Renal cortical epithelial cell (primary cell): ENCODE results near the gene FHOD3. TPM values are rescaled to one million over a fixed set of nuclear protein-coding genes. Genes with fewer than 3 reads are reported as not detected.

Experiments used
- DNase-seq: peaks from one replicate; pipeline ENCODE4 v3.0.0-alpha.2; 2011; ENCODE audit warnings: low read depth
- total RNA-seq: library from RNA; depleted of rRNA; stranded (reverse); fragments of >200 nt; gene quantifications from 2 replicates; pipeline ENCODE4 v1.2.3, GENCODE V29; 2014

The FHOD3 gene
- 39.4 and 117 TPM in 2 replicates for total RNA-seq

DNA sequence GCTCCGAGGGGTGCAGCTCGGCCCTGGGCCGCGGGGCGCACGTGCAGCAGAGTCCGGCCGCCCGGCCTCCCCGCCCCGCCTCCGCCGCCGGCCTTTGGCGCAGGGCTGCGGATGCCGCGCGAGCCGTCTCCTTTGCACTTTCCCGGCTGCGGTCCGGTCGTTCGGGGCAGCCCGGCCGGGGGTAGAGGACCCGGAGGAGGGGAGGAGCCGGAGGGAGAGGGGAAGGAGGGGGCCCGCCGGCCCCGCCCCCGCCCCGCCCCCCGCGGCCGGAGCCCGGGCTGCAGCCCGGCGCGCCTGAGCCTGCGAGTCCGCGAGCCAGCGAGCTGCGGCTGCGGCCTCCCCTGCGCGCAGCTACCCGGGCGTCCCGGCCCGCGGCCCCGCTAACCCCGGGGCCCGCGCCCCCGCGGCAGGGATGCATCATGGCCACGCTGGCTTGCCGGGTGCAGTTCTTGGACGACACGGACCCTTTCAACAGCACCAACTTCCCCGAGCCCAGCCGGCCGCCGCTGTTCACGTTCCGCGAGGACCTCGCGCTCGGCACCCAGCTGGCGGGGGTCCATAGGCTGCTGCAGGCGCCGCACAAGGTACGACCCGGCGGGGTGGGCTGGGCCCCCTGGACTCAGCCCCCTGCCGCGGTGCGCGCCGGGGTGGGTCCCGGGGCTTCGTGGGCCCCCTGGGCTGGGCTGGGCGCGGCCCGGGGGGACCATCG is at the start of gene FHOD3:
FHOD3 (plus strand) TSS at position 297 of the 709 bp plus-strand sequence; CDS start at position 420, 123 bp downstream.
- no peak for DNase-seq

DNA sequence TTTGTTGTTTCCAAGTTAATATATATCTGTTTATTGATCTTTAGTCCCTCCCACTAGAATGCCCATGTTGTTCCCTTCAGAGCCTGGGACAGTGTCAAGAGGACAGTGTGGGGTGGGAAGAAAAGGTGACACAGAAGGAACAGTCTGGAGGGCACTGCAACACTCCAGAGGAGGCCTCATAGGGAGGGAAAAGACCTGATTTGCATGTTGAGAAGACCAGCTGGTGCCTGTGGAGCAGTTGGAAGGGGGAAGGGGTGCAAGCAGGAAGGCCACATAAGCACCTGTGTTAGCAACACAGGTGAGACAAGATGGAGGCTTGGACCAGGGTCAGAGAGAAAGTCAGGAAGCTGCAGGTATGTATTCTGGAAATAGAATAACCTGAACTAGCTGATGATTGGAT is 48.1 kb upstream of the FHOD3 start:
- DNase-seq, result no peak

DNA sequence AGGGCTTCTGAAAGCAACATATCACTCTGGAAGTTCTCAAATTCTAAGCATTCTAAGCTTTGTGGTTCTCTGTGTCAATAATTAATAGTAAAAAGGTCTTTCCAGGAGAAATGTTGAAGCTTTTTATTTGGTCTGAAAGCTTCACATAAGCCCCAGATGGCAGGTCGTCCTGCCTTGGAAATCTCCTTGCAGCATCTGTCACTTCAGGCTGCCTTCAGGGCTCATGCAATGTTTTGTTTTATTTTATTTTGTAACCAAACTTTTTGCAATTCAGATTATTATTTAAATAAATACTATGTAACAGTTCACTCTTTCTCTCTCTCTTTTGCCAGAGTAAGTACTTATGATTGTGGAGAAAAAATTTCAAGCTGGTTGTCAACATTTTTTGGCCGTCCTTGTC is 46.7 kb upstream of the FHOD3 start:
- peak; percentile 4 for DNase-seq

DNA sequence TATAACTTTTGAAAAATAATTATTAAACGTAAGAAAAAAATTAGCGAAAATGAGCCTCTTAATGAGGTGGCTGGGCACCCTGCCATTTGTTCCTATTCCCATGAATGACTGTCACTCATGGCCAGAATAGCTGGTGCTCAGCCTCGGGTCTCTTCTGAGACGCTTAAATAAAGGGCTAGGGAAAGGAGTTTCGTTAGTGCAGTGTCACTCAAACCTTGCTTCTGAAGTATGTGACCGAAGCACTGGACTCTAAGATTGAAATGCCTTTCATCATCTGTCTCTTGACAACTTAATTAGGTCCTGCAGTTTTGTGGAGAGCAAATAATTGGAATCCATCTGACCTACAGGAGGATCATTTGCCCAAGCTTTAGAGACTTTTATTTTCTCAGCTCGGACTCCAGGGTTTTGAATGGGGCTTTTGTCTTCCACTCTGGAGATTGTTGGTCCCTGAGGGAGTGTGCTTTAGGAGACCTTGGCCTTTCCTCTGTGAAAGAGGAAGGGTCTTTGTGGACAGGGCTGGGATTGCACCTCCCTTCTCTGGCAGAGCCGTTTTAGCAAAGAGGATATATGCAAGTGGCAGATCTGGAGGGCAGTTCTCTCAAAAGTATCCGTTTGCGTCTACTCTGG is 42.3 kb upstream of the FHOD3 start:
- DNase-seq, result no peak

DNA sequence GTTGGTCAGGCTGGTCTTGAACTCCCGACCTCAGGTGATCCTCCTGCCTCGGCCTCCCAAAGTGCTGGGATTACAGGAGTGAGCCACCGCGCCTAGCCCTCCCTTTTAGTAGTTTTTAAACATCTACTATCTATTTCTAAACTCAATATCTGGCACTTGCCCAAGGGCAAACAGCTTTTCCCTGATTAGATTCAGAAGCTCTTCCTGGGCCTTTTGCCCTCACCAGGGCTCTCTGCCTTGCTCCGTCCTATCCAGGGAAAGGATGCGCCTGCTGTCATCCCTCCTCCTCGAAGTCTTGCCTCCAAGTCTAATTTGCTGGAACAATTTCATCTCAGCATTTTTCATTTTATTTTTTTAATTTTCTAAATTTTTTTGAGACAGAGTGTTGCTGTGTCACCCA is 41.4 kb upstream of the FHOD3 start:
- no peak for DNase-seq

DNA sequence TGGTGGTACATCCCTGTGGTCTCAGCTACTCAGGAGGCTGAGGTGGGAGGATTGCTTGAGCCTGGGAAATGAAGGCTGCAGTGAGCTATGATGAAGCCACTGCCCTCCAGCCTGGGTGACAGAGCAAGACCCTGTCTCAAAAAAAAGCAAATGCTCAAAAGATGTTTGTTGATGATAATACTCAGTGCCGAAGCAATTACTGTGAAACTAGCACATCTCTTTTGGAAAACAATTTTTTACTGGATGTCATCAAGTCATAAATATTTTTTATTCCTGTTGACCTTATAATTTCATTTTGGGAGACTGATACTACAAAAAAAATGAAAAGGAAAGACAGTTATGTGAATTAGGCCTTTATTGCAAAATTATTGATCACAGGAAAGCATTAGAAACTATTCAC is 34.5 kb upstream of the FHOD3 start:
- DNase-seq, result no peak

DNA sequence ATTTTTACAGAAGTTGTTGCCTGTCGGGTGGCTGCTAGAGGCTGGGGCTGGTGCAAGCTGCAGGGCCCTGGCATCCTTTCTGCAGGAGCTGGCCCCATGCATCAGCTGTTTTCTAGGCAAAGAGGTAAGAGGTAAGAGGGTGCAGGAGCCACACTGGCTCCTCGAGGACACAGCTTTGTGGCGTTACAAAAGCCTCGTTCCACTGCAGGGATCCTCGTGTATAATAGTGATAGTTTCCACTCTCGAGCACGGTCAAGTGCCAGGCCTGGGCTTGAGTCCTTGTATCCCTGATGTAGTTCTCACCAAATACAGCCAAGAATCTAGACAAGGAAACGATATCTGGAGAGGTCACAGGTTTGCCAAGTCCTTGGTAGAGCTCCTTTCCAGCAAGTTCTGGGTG is 33.2 kb upstream of the FHOD3 start:
- no peak for DNase-seq

DNA sequence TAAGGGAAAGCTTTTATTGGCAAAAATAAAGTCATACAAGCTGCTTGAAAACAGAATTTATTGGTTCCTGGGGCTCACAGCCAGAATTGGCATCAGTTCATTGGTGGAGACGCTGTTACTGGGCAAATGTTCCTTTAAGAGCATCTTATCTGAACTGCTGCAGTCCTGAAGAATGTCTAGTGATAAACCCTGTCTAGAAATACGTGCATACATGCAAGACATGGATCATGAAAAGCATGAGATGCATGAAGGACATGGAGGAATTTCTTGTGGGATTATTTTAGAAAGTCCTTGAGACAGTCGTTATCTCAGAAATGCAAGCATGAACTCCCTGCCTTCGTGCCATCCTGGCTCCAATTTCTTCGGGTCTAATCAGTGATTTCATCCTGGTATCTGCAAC is 32.5 kb upstream of the FHOD3 start:
- no peak for DNase-seq

DNA sequence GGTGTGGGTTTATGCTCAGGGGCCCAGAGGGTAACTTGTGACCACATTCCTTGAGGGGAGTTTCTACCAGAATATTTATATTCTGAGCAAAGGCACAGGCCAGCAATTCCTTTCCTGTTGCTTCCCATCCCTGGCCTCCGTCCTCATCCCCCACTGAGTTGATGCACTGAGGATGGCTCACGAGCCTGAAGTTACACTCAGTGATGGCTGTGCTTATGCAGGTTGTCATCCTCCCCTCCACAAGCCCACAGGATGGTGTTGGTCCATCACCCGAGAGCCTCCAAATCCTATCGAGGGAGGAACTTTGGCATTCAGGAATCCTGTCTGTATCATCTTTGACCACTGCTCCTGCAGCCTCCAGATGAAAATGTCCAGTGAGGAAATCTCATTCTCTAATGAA is 28.4 kb upstream of the FHOD3 start:
- DNase-seq, result no peak

DNA sequence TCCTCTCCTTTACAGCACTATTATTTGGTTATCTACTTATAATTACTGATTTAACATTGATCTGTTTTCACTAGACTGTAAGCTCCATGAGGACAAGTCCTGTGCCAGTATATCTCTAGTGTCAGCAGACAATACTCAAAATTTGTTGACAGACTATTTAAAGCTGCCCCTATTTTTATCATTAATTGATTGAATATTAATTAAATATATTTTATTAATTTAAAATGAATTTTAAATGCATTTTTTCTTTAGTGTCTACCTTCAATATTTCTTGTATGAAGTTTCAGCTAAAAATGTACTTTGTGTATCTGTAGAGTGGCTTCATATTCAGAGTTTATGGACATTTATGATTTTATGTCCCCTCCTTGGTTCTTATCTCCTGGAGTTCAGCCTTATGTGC is 26.4 kb upstream of the FHOD3 start:
- DNase-seq, result no peak

DNA sequence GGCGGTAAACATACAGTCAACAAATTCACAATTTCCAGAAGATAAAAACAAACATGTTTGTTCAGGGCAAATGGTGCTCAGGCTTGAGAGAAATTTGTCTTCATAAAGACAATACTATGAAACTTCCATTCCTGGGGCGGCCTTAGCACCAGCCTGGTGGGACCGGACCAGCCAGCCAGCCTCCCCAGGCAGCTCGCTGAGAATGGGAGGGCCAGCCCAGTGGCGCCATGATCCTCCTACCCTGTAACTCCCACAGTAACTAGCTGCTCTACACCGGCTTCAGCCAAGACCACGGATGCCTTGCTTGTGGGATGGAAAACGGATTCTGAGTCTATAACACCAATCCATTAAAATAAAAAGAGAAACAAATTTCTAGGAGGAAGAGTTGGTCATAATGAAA is 24.2 kb upstream of the FHOD3 start:
- no peak for DNase-seq

DNA sequence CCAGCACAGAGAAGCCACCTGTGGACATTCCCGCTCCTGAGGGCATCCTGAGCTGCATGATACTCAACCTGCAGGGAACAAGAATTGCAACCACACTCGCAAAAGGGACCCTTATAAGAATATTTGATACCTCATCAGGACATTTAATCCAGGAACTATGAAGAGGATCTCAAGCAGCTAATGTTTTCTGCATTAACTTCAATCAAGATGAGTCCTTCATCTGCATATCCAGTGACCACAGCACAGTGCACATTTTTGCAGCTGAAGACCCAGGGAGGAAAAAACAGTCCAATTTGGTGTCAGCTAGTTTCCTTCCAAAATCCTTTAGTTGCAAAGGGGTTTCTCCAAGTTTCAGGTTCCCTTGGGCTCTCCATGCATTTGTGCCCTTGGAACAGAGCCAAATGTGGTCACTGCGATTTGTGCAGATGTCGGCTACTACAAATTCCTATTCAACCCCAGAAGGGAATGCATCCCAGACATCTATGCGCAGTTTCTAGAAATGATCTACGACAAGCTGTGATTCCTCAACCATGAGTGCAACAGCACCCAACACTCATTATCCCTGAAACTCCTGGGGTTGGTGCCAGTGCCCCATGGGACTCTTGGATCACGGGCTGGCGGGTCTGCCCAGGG is 23.3 kb upstream of the FHOD3 start:
- no peak for DNase-seq

DNA sequence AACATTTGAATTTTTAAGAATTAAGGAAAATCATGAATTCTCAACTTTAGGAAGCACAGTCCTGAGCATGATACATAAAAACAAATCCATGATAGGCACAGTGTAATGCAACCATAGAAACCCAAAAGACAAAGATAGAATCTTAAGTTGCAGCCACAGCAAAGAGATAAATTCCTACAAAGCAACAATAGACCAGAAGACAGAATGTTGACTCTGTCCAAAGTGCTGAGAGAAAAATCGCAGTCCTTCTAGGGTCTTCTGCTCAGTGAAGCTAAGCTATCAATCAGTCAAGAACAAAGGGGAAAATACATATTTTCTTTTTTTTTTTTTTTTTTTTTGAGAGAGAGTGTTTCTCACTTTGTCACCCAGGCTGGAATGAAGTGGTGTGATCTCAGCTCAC is 22.0 kb upstream of the FHOD3 start:
- no peak for DNase-seq

DNA sequence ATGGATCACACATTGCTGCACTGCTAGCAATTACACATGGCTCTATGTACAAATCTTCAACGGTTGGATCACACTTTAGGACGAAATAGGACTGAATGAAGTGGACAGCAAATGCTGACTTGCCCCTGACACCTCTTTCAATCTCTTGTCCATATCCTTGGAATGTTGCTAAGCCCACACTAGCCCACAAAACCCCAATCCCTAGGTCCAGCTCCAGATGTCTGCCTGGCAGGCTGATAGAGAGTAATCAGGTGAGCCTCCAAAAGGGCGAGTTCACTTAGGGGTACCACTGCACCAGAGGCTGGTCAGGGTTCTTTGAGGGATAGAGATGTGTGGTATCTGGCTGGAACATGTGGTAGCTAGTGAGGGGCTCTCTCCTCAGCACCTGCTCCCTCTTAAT is 18.5 kb upstream of the FHOD3 start:
- no peak for DNase-seq

DNA sequence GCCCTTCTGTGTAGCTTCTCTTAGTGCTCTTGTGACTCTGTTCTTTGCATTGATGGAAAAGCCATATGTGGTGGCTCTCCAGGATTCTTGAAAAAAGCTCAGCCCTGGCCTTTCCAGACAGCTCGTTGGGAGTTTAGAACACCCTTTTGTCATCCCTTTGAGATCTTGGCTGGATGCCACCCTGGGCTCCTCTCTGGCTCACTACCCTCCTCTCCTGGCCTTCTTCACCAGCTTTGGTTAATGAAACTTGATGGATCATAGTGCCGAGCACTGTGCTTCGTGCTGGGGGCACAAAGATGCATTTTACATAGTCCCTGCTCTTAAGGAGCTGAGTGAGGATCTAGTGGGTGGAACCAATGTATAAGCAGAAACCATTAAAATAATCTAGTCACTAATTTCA is 15.6 kb upstream of the FHOD3 start:
- DNase-seq, result no peak

DNA sequence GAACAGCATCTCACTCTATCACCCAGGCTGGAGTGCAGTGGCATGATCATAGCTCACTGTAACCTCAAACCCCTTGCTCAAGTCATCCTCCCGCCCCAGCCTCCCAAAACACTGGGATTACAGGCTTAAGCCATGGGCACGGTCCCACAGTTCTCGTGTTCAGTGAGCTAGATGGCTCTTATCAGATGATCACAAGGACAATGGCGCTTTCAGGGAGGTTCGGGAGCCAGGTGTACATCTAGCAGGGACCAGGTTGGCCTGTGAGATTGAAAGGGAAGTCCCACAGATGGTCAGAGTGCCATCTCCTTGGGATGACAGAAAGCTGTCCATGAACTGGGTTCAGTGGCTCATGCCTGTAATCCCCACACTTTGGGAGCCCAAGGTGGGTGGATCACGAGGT is 14.1 kb upstream of the FHOD3 start:
- no peak for DNase-seq

DNA sequence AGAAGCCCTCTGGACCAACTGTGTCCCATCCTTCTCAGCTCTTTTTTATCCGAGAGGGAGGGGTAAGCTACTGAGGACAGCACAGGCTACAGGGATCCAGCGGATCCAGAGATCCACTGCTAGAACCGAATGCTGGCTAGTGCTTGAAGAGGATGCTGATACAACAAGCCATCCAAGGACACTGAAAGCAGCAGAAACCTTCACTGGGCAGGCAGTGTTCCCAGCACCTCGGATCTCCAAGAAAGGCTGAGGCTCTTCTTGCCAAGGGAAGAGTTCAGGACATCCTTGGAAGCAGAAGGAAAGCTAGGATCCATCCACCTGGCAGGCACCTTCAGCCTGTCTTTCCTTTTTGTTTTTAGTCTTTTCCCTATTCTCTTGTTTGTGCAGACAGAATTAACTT is 13.2 kb upstream of the FHOD3 start:
- DNase-seq, result no peak

DNA sequence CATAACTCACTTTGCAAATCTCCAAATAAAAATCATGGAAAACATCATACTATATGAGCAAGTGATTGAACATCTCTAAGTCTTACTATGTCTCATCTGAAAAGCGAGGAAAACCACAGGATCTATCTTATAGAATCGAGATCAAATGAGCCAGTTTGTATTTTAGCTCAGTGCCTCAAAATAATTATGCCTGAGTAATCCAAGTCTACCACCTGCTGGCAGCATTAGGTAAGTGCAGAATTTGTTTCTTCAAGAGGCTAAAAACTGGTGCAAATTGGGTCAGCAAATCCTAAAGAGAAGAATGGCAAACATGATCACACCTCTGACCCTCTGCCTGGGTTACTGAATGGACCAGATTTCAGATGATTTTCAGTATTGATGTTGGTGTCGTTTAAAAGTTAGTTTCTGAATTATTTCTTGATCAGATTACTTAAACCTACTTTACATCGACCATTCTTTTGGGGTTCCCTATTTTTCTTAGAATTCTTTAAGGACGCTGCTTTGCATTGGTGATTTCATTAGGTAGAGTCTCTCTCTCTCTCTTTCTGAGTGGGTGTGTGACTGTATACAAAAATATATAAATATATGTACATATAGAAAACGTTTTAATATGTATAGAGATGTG is 12.7 kb upstream of the FHOD3 start:
- peak; percentile 73 for DNase-seq

DNA sequence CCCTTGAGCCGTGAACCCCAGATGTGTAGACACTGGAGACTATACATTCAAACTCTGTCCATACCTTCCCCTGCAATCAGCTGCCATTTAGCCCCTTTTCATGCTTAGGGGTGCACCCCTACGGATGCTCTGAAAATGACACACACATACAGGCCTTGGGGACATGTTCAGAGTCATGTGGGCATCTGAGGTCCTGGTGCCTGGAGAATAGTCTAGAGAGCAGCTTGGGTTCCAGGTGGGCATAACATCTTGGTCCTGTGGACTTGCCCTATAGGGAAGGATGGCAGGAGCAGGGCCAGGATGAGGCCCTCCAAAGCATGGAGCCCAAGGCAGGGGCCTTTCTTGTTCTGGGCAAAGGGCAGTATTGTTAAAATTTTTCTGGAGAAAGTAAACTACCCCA is 9.9 kb upstream of the FHOD3 start:
- no peak for DNase-seq

DNA sequence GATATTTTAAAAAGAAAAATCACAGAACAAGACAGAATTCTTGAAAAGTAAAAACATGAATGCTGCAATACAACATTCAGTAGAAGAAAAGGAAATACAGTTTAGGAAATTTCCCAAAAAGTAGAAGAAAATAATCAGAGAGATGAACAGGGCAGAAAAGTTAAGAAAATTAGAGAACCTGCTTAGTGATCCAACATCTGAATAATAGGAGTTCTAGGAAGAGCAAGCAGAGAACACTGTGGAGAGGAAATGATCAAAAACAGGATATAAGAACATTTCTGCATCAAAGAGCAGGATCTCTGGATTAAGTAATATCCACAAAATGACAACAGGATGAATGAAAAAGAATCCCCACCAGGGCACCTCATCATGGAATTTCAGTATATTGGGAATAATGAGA is 8.8 kb upstream of the FHOD3 start:
- DNase-seq, result no peak

DNA sequence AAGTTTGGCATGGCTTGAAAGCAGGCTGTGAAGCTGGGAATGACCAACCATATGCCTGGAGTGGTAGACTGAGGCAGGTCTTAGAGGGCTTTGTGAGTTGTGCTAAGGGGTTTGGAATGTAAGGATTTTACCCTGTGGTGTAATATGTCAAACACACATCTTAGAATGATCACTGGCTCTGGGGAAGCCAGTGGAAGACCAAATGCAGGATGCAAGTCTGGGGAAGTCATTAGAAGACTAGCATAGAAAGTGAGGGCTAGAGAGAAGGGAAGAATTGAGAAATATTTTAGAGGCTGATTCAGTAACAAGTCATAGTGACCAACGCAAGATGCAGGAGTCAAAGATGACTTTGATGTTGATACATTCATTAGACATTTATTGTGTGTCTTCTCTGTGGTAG is 3.5 kb upstream of the FHOD3 start:
- no peak for DNase-seq

DNA sequence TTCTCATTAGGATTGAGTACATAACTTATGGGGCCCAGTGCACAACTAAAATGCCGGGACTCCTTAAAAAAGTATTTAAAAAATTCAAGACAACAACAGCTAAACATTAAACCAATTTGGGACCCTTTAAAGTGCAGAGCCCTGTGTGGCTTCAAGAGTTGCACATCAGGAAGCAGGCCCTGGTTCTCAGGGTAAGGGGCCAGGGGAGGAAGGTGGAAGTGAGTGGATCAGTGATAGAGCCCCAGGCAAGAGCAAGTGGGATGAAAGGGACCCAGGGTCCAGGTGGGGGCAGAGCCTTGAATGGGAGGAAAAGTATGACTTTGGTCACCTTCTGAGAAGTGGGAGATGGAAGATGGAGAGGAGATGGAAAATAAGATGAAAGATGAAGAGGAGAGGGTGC is 2.3 kb upstream of the FHOD3 start:
- DNase-seq, result no peak

DNA sequence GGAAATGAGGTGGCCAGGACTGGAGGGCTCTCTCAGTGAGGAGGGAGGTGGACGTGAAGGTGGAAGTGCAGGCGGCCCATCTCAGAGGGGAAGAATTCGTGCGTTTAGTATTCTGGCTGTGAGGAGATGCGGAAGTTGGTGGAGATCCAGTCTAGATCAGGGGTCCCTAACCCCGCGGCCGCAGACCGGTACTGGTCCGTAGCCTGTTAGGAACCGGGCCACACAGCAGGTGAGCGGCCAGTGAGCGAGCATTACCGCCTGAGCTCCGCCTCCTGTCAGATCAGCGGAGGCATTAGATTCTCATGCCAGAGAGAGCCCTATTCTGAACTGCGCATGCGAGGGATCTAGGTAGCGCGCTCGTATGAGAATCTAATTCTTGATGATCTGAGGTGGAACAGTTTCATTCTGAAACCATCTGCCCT is 1.6 kb upstream of the FHOD3 start:
- no peak for DNase-seq
